ENCODE measurements around the gene CREG1. TPM values are rescaled to one million over a fixed set of nuclear protein-coding genes. Genes with fewer than 3 reads are reported as not detected.

The CREG1 gene
- polyA plus RNA-seq, 1 donor from 2014 or later = 62.9 TPM

GRCh38 chr1:167541610-167542009, 12.0 kb downstream of the CREG1 start:
- no peak overlapping the region for H3K4me2 ChIP-seq (ENCODE audit: low read length)
- H3K9me3 ChIP-seq (ENCODE audit: low read length) = no peaks in the 10 kb centered on the region
- H4K20me1 ChIP-seq (ENCODE audit: insufficient read depth) = no peaks in the 10 kb centered on the region
- no peaks in the 10 kb centered on the region for H3K9me2 ChIP-seq (ENCODE audit: insufficient read depth, low read length)
- no peaks in the 10 kb centered on the region for H3K79me2 ChIP-seq (replicated peaks; ENCODE audit: insufficient read depth, low read length)
- no peak overlapping the region for H3K9ac ChIP-seq (ENCODE audit: low read length)
- H3K27me3 ChIP-seq (ENCODE audit: insufficient read depth, low read depth, low read length) = no peaks in the 10 kb centered on the region
- H3K36me3 ChIP-seq (ENCODE audit: insufficient read depth, low read length) = no peaks in the 10 kb centered on the region
- H2AFZ ChIP-seq (ENCODE audit: low read depth, low read length) = no peak overlapping the region
- H3K27ac ChIP-seq (ENCODE audit: low read length) = no peak overlapping the region
- H3F3A ChIP-seq (ENCODE audit: insufficient read depth, low read length, poor library complexity, severe bottlenecking) = no peaks in the 10 kb centered on the region
- no peak overlapping the region for H3K4me3 ChIP-seq (ENCODE audit: low read length)
- TF ChIP-seq POLR2AphosphoS5 (IDR thresholded peaks at IDR 0.05) (no peak), TAF1 (IDR thresholded peaks at IDR 0.05; ENCODE audit: low read depth) (no peak), REST (IDR thresholded peaks at IDR 0.05; ENCODE audit: borderline replicate concordance) (no peak), EP300 (conservative IDR thresholded peaks at IDR 0.05; ENCODE audit: poor library complexity, severe bottlenecking) (no peak), RAD21 (conservative IDR thresholded peaks at IDR 0.05) (no peak), EZH2 (IDR thresholded peaks at IDR 0.05; ENCODE audit: borderline replicate concordance, insufficient read depth, low read length, poor library complexity, severe bottlenecking) (no peak), SMC3 (conservative IDR thresholded peaks at IDR 0.05; ENCODE audit: poor library complexity) (no peak), CTCF (IDR thresholded peaks at IDR 0.05; ENCODE audit: poor library complexity, severe bottlenecking) (no peak), MXI1 (conservative IDR thresholded peaks at IDR 0.05; ENCODE audit: poor library complexity, severe bottlenecking) (no peak)

- Histone ChIP-seq H4K20me1 (ENCODE audit: insufficient read depth) (no peaks in the 10 kb centered on the region), H3K27ac (ENCODE audit: low read length) (no peak overlapping the region), H3K4me2 (ENCODE audit: low read length) (no peak overlapping the region), H3K9ac (ENCODE audit: low read length) (no peak overlapping the region), H3K9me3 (ENCODE audit: low read length) (no peaks in the 10 kb centered on the region), H3K9me2 (ENCODE audit: insufficient read depth, low read length) (no peaks in the 10 kb centered on the region), H3K79me2 (replicated peaks; ENCODE audit: insufficient read depth, low read length) (no peaks in the 10 kb centered on the region), H2AFZ (ENCODE audit: low read depth, low read length) (no peak overlapping the region), H3K27me3 (ENCODE audit: insufficient read depth, low read depth, low read length) (no peaks in the 10 kb centered on the region), H3F3A (ENCODE audit: insufficient read depth, low read length, poor library complexity, severe bottlenecking) (no peaks in the 10 kb centered on the region), H3K36me3 (ENCODE audit: insufficient read depth, low read length) (no peaks in the 10 kb centered on the region), H3K4me3 (ENCODE audit: low read length) (no peak overlapping the region)
- TF ChIP-seq MXI1 (conservative IDR thresholded peaks at IDR 0.05; ENCODE audit: poor library complexity, severe bottlenecking) (no peak), EP300 (conservative IDR thresholded peaks at IDR 0.05; ENCODE audit: poor library complexity, severe bottlenecking) (no peak), POLR2AphosphoS5 (IDR thresholded peaks at IDR 0.05) (no peak), CTCF (IDR thresholded peaks at IDR 0.05; ENCODE audit: poor library complexity, severe bottlenecking) (no peak), EZH2 (IDR thresholded peaks at IDR 0.05; ENCODE audit: borderline replicate concordance, insufficient read depth, low read length, poor library complexity, severe bottlenecking) (no peak), SMC3 (conservative IDR thresholded peaks at IDR 0.05; ENCODE audit: poor library complexity) (no peak), RAD21 (conservative IDR thresholded peaks at IDR 0.05) (no peak), REST (IDR thresholded peaks at IDR 0.05; ENCODE audit: borderline replicate concordance) (no peak), TAF1 (IDR thresholded peaks at IDR 0.05; ENCODE audit: low read depth) (no peak)
Observed at GRCh38 chr1:167541003-167541402, 12.6 kb downstream of the CREG1 start.
